Measurements from ENCODE around the gene CDH4. TPM values are rescaled to one million over a fixed set of nuclear protein-coding genes. Genes with fewer than 3 reads are reported as not detected.

The CDH4 gene
- total RNA-seq, 1 experiment from 2014 or later: not detected

DNA sequence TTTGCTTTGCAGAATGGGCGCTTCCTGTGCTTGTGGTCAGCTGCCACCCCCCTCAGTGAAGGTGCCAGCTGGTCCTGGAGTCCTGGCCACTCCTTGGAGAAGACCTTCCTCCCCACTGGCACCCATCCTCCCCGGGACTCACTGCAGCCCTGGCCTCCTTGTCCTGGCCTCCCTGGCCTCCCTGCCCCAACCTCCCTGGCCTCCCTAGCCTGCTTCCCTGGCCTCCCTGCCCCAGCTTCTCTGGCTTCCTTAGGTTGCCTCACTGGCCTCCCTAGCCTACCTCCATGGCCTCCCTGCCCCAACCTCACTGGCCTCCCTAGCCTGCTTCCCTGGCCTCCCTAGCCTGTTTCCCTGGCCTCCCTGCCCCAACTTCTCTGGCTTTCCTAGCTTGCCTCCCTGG is 297.8 kb downstream of the CDH4 start:
- TF ChIP-seq EZH2 (IDR thresholded peaks at IDR 0.05; ENCODE audit: low read depth): no peak
- TF ChIP-seq, protein P1, sequence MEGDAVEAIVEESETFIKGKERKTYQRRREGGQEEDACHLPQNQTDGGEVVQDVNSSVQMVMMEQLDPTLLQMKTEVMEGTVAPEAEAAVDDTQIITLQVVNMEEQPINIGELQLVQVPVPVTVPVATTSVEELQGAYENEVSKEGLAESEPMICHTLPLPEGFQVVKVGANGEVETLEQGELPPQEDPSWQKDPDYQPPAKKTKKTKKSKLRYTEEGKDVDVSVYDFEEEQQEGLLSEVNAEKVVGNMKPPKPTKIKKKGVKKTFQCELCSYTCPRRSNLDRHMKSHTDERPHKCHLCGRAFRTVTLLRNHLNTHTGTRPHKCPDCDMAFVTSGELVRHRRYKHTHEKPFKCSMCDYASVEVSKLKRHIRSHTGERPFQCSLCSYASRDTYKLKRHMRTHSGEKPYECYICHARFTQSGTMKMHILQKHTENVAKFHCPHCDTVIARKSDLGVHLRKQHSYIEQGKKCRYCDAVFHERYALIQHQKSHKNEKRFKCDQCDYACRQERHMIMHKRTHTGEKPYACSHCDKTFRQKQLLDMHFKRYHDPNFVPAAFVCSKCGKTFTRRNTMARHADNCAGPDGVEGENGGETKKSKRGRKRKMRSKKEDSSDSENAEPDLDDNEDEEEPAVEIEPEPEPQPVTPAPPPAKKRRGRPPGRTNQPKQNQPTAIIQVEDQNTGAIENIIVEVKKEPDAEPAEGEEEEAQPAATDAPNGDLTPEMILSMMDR (conservative IDR thresholded peaks at IDR 0.05): no peak
- no TSS peak for BruUV-seq (replicated peaks)
- no peak overlapping the region for H3K4me3 ChIP-seq
- H3F3A ChIP-seq (ENCODE audit: insufficient read depth, low read depth): no peaks in the 10 kb centered on the region
- ChIA-PET CTCF (no interaction called here), POLR2A (ENCODE audit: unreplicated experiment) (interaction anchor here (0.6 kb wide), 1 partner anchor 1779 kb away, joined by 3 read pairs; no protein-coding TSS in a partner anchor)
- no peak overlapping the region for H2AFZ ChIP-seq
- intact Hi-C loops (cut with micrococcal nuclease; ENCODE audit: unreplicated experiment): no loop called here
- no peaks in the 10 kb centered on the region for H3K79me2 ChIP-seq (ENCODE audit: low read depth)
- H3K4me1 ChIP-seq (replicated peaks; ENCODE audit: insufficient read depth): no peaks in the 10 kb centered on the region
- peaks cover 86% of the 10 kb centered on the region for H3K27me3 ChIP-seq (ENCODE audit: insufficient read depth, low read depth)
- DNase-seq: no peak
- no peaks in the 10 kb centered on the region; the same call in 1 of the 2 replicates for H3K9me3 ChIP-seq (ENCODE audit: insufficient read depth, low read depth)
- H3K36me3 ChIP-seq (ENCODE audit: low read depth): no peaks in the 10 kb centered on the region
- H3K4me2 ChIP-seq: no peak overlapping the region
- no peak overlapping the region for H3K27ac ChIP-seq
- H3K9me2 ChIP-seq (ENCODE audit: insufficient read depth): no peaks in the 10 kb centered on the region
- H4K20me1 ChIP-seq (ENCODE audit: insufficient read depth): no peaks in the 10 kb centered on the region; the same call in 1 of the 2 replicates

DNA sequence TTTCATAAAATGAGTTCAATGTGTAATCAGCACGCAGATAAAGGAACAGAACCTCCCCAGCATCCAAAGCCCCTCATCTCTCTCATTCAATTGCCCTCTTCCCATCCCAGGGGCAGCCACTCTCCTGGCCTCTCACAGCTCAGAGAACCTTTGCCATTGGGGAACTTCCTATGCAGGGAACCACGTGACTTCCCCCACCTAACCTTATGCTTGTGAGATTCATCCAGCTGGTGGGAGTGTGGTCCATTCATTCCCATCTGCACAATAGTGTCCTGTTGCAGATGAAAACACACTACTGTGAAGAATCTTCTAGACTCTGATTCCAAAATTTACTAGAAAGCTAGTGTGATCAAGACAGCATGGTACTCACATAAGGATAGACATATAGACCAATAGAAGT is 299.3 kb downstream of the CDH4 start:
- no peaks in the 10 kb centered on the region for H3F3A ChIP-seq (ENCODE audit: insufficient read depth, low read depth)
- TF ChIP-seq EZH2 (IDR thresholded peaks at IDR 0.05; ENCODE audit: low read depth): no peak
- TF ChIP-seq, protein P1 (conservative IDR thresholded peaks at IDR 0.05): no peak
- no peaks in the 10 kb centered on the region for H3K9me2 ChIP-seq (ENCODE audit: insufficient read depth)
- H3K9me3 ChIP-seq (ENCODE audit: insufficient read depth, low read depth): no peaks in the 10 kb centered on the region; the same call in 1 of the 2 replicates
- no peak overlapping the region for H3K27ac ChIP-seq
- no peaks in the 10 kb centered on the region for H3K36me3 ChIP-seq (ENCODE audit: low read depth)
- no peak for DNase-seq
- ChIA-PET CTCF (no interaction called here), POLR2A (ENCODE audit: unreplicated experiment) (no interaction called here)
- peaks cover 86% of the 10 kb centered on the region for H3K27me3 ChIP-seq (ENCODE audit: insufficient read depth, low read depth)
- no peak overlapping the region for H3K4me2 ChIP-seq
- no TSS peak for BruUV-seq (replicated peaks)
- no peak overlapping the region for H3K4me3 ChIP-seq
- intact Hi-C loops (cut with micrococcal nuclease; ENCODE audit: unreplicated experiment): no loop called here
- no peaks in the 10 kb centered on the region; the same call in 1 of the 2 replicates for H4K20me1 ChIP-seq (ENCODE audit: insufficient read depth)
- no peak overlapping the region for H2AFZ ChIP-seq
- H3K4me1 ChIP-seq (replicated peaks; ENCODE audit: insufficient read depth): no peaks in the 10 kb centered on the region
- H3K79me2 ChIP-seq (ENCODE audit: low read depth): no peaks in the 10 kb centered on the region

DNA sequence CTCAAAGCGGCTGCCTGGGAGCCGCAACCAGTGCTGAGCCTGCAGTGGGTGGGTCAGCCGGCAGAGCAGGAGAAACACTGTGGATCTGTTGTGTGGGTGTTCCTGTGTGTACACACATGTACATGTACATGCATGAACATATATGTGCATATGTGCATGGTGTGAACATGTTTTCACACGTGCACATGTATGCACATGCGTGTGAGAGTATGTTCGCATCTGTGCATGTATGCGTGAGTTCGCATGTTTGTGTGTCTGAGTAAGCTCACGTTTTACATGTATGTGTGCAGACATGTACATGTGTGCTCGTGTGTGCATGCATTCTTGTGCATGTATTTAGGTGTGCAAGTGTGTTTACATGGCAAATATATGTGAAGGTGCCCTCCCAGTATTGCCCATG is 302.6 kb downstream of the CDH4 start:
- Histone ChIP-seq H3K36me3 (ENCODE audit: low read depth) (no peaks in the 10 kb centered on the region), H3K27me3 (ENCODE audit: insufficient read depth, low read depth) (peaks cover 86% of the 10 kb centered on the region), H3K4me1 (replicated peaks; ENCODE audit: insufficient read depth) (no peaks in the 10 kb centered on the region), H2AFZ (no peak overlapping the region), H3K79me2 (ENCODE audit: low read depth) (no peaks in the 10 kb centered on the region), H3K9me2 (ENCODE audit: insufficient read depth) (no peaks in the 10 kb centered on the region), H3K4me3 (no peak overlapping the region), H3K27ac (no peak overlapping the region), H3K9me3 (ENCODE audit: insufficient read depth, low read depth) (no peaks in the 10 kb centered on the region; the same call in 1 of the 2 replicates), H3K4me2 (no peak overlapping the region), H3F3A (ENCODE audit: insufficient read depth, low read depth) (no peaks in the 10 kb centered on the region), H4K20me1 (ENCODE audit: insufficient read depth) (no peaks in the 10 kb centered on the region; the same call in 1 of the 2 replicates)
- intact Hi-C loops (cut with micrococcal nuclease; ENCODE audit: unreplicated experiment): no loop called here
- BruUV-seq (replicated peaks): no TSS peak
- POLR2A ChIA-PET (ENCODE audit: unreplicated experiment): no interaction called here
- no peak for DNase-seq
- TF ChIP-seq, protein P1 (conservative IDR thresholded peaks at IDR 0.05): no peak
- no peak for TF ChIP-seq EZH2 (IDR thresholded peaks at IDR 0.05; ENCODE audit: low read depth)
- CTCF ChIA-PET: no interaction called here
